ACHN (cell line): ENCODE results near the gene DLST.
A peak's percentile ranks its signal among the peaks of the same experiment; 100 is the strongest.

Source experiments
- DNase-seq: peaks from one replicate; pipeline ENCODE4 v3.0.0-alpha.2; 2015
- in situ Hi-C: cut with HindIII; loops from 2 replicates; pipeline ENCODE4 v1.10.0; 2017; ENCODE audit warnings: low sequenced_read_pairs, low pct_ligation_motif_present, low pct_unique_long_range_greater_than_20kb

Gene DLST

DNA sequence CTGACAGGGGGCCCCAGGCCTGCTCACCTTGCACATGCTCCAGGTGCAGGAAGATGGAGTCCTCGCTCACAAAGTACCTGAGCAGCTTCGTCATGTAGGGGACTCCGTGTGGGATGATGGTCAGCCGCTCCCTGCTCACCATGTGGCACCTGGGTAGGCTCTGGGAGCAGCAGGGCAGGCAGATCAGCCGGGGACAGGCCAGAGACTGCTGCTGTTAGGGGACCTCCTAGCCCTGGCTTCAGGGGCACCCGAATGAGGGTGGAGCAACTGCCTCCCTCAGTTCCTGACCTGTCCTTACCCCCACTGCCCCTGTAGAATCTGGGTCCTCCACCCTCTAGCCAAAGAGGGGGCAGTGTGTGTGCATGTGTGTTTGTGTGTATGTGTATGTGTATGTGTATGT is 29.5 kb downstream of the DLST start:
- in situ Hi-C loops, result no loop called here
- DNase-seq, result no peak

DNA sequence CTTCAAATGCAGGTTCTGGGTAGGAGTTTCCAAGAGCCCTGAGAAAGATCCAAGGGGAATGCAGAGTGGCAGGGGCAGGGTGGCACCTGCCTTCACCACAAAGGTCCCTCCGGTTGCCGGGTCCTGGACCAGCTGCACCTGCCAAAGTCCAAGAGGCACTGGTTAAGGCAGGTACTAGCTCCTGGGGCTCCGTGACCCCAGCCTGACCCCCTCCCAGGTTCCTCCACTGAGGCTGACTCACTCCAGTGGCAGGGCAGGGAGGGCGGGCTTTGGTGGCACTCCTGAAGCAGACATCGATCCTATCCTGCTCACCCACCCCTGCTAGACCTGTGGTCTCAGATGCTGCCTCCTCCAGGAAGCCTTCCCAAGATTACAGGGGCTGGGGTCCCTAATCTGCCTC is 30.0 kb downstream of the DLST start:
- in situ Hi-C loops, result no loop called here

DNA sequence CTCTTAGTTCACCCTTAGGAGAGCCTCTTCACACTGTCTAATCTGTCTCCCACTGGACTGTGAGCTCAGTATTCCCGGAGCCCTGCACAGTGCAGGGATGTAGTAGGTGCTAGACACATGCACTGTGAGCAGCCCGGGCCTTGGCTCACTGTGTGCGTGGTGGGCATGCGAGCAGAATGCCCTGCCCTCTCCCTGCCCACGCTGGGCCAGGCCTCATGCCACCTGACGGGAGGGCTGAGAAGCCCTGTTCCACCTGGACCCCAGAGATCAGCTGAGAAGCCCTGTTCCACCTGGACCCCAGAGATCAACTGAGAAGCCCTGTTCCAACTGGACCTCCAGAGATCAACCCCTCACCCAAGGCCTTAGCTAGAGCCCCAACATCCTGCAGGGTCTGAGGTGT is 30.4 kb downstream of the DLST start:
- DNase-seq, result no peak
- in situ Hi-C loops, result no loop called here

More for the DNA sequence above, 30.0 kb downstream of the DLST start:
- no peak for DNase-seq

DNA sequence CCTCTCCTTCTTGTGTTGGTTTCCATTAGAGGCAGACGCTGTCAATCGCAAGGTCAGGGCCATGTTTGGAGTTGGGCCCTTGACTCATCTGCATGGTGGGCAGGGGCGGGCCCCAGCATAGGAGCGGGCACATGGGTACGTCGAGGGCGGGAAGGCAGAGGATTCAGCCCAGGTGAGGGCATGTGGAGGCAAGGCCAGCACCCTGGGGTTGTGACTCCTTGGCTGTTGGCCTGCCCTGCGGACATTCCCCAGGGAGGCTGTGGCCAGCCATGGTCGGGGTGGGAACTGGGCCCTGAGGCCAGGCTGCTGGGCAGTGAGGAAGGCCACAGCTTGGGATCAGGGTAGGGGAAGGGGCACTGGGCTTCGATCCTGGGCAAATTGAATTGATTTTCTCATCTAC is 31.1 kb downstream of the DLST start:
- in situ Hi-C loops, result no loop called here

DNA sequence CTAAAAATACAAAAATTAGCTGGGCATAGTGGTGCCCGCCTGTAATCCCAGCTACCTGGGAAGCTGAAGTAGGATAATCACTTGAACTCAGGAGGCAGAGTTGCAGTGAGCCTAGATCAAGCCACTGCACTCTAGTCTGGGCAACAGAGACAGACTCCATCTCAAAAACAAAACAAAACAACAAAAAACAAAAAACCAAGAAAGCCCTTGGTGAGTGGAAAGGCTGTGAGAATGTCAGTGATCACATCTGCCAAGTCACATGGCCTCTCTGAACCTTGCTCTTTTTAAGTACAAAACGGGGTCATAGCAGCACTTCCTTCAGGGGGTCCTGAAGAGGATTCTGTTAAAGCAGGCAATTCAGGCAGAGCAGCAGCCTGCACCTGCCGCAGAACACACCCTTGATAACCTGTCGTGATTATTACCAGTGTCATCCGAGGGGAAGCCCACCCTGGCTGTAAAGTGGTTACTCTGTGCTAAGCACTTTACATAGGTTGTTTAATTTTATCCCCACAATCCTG is 31.7 kb downstream of the DLST start:
- DNase-seq, result no peak
- in situ Hi-C loops, result no loop called here

More for the DNA sequence above, 31.1 kb downstream of the DLST start:
- no peak for DNase-seq

DNA sequence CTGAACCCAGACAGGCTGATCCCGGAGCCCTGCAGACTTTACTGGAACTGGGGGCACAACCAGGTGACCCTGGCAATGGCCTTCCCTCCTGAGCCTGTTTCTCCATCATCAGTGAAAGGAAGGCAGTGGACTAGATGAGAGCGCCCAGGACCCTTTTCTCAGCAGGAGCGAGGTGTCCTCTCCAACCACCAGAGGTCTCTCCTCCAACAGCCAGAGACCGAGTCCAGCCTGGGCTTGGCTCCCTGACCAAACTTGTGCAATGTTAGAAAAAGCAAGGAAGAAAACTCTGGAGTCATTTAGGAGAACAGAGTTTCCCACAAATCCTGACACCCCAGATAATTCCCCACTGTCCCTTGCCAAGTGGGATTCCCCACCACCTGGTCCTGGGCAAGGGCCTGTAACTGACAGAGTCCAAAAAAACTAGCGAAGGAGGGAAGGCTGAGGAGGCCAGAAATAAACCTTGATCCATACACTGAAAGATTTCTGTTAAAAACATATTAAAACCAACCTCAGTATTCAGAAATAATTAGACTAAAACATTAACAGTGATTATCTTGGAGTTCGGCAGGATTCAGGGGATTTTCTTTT is 32.4 kb downstream of the DLST start:
- in situ Hi-C loops, result no loop called here
- peak; percentile 57 for DNase-seq

DNA sequence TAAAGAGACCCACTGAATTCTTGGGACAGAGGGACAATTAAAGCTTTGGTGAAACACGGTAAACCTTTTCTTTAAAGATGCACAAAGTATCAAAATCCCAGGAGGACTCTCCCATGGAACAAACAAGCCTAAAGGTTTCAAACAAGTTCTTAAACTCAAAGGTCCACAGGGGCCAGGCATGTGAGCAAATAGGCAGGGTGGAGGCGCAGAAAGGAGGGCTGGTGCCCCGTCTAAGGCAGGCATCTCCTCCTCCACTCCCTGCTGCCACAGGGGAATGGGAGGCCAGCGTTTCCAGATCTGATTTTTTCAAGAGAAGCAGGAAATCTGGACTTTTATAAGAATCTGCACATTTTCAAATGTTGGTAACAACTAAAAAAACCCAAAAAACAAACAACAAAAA is 33.7 kb downstream of the DLST start:
- in situ Hi-C loops, result no loop called here
- DNase-seq, result no peak

DNA sequence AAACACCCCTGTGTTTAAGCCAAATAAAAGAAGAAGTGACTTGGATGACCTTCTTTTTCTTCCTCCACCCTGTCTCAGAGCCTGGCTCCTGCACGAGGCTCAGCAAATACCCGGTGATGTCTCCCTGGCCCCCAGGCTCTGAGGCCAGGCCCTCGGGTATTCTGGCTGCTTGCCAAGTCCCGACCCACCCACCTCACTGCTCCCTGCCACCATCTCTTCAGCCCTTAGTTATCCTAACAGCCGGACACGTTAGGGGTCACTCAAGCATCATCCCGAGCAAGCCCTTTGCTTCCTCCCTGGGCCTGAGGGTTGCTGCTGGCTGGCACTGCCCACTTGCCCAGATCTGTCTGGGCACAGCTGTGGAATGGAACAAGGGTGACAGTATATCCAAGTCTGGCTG is 34.1 kb downstream of the DLST start:
- no peak for DNase-seq
- in situ Hi-C loops, result no loop called here

DNA sequence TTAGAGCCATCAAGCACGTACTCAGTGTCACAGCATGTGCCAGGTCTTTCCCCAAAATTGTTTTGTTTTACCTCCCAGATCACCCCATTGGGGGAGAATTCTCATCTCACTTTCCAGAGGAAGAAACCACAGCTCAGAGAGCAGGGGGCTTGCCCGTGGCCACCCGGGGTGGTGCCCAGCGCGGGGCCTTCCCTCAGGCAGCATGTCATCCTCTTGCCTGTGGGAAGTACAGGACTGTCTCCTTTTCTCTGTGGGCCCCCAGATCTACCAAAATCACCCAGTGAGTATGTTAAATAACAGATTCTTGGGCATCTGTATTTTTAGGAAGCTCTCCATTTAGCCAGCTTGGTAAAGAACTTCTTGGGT is 35.4 kb downstream of the DLST start:
- no peak for DNase-seq
- in situ Hi-C loops, result no loop called here

DNA sequence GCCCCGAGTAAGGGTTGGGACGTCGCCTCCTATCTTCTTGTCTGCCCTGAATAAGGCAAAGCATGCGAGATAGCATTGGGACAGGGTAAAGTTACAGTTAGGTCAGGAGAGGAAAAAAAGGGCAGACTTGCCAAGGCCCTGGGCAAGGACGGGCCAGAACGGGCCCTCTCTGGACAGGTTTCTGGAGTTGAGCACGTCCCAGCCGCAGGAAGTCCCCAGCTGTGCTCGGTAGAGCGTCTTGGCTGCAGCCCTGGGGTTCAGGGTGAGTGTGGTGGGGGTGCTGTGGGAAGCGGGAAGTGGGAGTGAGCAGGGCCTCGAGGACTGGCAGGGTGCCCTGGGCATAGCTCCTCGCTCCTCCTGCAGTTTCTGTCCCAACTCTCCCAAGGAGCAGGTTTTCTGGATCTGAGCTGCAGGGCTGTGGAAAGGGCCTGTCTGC is 35.9 kb downstream of the DLST start:
- in situ Hi-C loops, result no loop called here
- no peak for DNase-seq

DNA sequence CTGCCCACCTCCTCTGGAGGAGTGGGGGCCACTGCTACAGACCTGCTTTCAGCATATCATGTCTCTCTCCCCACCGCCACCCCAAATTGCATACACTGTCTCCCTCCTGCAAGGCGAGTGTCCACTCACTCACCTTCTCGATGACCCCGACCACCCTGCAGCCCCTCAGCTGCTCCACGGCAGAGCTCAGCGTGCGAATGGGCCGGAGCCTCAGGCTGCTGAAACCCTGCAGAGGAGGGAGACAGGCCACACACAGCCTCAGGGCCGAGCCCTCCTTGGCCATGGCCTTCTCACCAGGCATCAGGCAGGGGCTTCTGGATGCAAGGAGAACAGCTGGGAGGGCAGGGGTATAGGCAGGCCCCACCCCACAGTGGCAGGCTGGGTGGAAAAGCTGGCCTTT is 36.7 kb downstream of the DLST start:
- in situ Hi-C loops, result no loop called here
- no peak for DNase-seq

DNA sequence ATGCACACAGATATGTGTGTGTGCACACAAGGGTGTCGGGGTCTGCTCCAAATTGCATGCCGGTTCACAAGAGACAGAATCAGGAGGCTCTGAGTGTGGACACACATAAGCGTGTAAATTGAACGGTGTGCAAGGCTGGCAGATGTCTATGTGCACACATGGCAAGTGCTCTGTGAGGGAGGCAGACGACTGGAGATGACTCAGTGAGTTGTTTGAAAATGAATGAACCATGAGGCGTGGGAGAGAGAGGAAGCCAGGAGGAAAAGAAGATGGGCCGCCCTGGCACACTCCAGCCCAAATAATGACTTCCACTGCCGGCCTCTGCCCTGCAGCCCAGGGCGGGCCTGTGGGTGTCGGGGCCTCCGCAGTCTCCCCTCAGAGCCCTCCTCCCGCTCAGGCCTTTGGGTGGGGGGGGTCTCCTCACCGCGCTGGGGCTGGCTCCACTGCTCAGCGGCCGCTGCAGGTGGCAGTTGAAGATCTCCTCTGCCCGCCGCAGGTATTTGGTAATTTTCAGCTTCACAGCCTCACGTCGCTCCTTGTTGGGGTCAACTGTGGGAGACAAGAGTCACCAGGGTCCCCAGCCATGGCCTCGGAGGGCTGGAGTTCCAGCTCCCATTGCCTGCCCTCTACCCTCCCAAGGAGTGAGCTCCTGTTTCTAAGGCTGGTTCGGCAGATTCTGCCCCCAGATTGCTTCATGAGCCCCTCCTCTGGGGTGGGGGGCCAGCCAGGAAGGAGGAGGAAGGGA is 37.9 kb downstream of the DLST start:
- no peak for DNase-seq
- in situ Hi-C loops, result no loop called here

DNA sequence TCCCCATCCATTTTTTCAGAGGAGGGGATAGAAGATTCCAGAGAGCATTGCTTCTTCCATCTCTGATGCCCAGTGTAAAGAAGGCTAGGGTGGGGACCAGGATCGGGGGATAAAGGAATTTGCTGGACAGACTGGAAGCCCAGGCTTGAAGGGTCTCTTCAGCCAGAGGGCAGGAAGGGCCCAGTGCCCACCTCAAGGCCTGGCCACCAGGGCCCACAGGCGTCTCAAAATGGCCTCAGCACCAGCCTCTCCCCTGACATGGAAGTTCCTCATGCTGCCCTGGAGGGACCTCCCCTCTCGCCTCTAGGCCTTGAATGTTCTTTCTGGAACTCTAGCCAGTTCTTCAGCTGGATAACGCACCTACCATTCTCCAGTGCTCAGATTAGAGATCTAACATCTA is 38.6 kb downstream of the DLST start:
- in situ Hi-C loops, result no loop called here
- no peak for DNase-seq

DNA sequence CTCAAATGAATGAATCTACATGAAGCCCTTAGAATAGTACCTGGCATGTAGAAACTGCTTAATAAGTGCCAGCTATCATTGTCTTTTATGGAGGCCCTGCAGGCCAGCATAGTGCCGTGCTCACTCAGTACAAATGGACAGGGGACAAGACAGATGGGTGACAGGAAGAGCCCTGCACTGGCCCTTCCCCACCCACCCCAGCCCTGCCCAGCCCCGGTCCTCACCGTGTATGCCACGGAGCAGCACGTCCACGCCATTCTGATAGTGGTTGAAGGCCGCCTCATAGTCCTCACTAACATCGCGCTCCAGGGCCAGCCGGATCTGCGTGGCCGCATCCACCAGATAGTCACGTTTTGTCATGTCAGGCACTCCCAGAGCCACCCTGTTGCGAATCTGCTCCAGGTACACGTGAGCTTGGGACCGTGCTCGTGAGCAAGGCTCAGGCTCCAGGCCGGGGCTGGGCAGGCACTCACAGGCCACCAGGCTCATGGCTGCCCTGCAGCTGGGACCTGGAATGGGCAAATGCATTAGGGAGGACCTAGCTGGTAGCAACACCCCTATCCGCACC is 39.4 kb downstream of the DLST start:
- in situ Hi-C loops, result no loop called here
- DNase-seq, result no peak

DNA sequence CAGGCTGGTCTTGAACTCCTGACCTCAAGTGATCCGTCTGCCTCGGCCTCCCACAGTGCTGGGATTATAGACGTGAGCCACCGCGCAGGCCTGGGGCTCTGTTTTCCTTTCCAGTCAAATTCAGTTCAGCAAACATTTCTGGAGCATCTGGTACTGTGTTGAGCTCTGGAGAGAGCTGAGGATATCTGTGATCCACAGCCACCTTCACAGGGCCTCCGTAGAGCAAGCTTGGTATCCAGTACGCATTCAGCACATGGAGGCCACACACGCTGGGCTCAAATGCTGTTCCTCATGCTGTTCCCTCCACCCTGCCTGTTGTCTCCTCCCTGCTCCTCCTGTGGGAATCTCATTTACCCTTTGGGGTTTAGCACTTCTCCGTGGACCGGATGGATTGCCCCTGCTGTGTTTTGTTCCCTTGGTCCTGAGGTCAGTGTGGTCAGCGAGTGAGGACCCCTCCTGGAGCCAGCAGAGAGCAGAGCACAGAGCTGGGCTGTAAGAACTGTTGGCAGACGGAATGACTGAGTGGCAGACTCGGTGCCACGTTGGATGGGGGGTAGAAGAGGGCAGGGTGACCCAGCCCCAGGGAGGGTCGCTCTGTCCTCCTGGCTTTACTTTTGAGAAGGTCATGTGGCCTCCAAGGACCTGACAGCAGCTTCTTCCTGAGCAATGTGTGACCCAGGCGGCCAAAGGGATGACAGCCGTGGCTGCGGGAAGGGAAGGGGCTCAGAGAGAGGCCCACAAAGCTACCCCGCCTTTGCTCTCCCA is 40.5 kb downstream of the DLST start:
- no peak for DNase-seq
- in situ Hi-C loops, result no loop called here

DNA sequence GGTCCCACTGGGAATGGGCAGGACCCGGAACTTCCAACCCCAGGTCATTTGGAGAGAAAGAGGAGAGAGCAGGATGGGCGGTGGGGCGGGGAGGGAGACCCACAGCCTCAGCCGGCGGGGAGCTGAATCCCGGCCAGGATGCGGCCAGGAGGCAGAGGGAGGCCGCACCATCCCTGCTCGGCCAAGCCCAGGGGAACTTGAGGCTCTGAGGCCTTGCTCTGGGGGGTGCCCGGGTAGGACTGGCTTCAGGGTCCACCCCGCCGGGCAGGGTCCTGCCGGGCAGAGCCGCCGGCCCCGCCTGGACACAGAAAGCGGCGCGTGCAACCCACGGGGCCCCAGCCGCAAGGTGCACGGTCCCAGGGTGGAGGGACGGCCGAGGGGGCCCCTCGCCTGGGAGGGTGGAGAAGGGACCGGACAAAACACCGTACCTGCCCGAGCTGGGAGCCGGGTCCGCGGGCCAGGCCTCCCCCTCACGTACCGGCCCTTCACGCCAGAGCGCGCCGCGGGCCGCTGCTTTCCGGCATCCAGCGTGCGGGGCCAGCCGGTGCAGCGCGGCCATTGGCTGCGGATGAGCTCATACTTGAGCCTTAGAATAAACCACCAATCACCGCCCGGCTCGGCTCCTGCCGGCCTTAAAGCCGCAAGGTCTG is 41.2 kb downstream of the DLST start, which contains the start of gene RPS6KL1:
Gene RPS6KL1 (minus strand): TSS at position 509 of the 650 bp plus-strand sequence. CDS start 1,719 bp downstream, outside the sequence.
- peak; percentile 83 for DNase-seq
- in situ Hi-C loops, result no loop called here

DNA sequence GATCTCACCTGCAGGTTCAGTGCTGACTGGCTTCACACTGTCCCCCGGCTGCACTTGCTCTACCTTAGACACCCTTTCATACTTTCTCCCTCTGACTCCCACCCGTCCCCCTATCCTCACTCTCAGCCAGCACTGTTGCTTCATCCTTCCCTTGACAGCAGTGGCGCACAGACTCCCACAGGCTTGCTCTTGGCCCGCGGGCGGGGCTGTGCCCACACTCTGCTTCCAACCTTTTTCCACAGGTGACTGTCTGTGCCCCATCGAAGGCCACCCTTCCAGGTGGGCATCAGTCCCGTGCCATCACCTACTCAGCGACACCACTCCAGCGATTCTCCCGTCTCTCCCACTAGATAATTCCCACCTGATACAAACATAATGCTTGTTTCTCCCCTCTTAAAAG is 42.3 kb downstream of the DLST start:
- in situ Hi-C loops, result no loop called here
- DNase-seq, result no peak

DNA sequence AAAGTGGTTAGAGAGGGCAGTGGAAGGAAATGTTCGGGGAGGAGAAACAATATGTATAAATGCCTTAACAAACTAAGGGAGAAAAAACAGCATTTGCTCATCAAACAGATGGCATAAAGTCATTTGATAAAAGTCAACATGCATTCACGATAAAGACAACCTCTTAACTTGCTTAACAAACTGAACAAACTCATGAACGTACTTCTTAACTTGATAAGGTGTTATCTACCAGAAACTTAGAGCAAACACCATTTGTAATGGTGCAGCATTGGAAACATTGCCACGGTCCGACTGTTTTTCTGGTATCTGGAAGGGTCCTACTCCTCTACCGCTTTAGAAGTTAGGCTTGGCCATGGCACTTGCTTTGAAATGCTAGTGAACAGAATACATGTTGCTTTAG is 45.5 kb downstream of the DLST start:
- no peak for DNase-seq
- in situ Hi-C loops, result no loop called here

DNA sequence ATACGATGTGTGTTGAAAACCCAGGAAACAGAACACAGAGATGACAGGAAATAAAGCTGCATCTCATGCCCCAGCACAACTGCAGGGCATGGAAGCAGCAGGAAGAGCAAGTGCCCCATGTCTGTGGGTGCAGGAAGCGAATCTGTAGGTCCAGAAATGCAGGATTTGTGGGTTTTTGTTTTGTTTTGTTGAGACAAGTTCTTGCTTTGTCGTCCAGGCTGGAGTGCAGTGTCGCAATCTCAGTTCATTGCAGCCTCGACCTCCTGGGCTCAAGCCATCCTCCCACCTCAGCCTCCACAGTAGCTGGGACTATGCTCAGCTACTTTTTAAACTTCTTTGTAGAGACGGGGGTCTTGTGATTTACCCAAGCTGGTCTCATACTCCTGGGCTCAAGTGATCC is 47.5 kb downstream of the DLST start:
- DNase-seq, result no peak
- in situ Hi-C loops, result no loop called here
